Skeletal muscle satellite cell (primary cell): Measurements from ENCODE around the gene HOXA5.
A peak's percentile ranks its signal among the peaks of the same experiment; 100 is the strongest.

Source experiments
- H3K27me3 ChIP-seq: 2 replicates; pipeline ENCODE4 v1.7.0; 2013; ENCODE audit warnings: low read length; ENCODE audit not compliant: control insufficient read depth, insufficient read depth
- H3K36me3 ChIP-seq: 2 replicates; pipeline ENCODE4 v1.7.0; 2013; ENCODE audit warnings: mild to moderate bottlenecking, control low read depth, low read length; ENCODE audit not compliant: insufficient read depth
- H3K4me1 ChIP-seq: 2 replicates; pipeline ENCODE4 v1.7.0; 2013; ENCODE audit warnings: low read length; ENCODE audit not compliant: control insufficient read depth, insufficient read depth
- H3K4me2 ChIP-seq: 2 replicates; pipeline ENCODE4 v1.7.0; 2013; ENCODE audit warnings: mild to moderate bottlenecking, low read length
- H3K4me3 ChIP-seq: 2 replicates; pipeline ENCODE4 v1.7.0; 2013; ENCODE audit warnings: low read length
- H3K9ac ChIP-seq: 2 replicates; pipeline ENCODE4 v1.7.0; 2013; ENCODE audit warnings: mild to moderate bottlenecking, low read depth, low read length, moderate library complexity
- H3K9me3 ChIP-seq: replicated peaks from 2 replicates; pipeline ENCODE4 v1.7.0; 2013; ENCODE audit warnings: mild to moderate bottlenecking, control low read depth, low read length

Gene HOXA5

DNA sequence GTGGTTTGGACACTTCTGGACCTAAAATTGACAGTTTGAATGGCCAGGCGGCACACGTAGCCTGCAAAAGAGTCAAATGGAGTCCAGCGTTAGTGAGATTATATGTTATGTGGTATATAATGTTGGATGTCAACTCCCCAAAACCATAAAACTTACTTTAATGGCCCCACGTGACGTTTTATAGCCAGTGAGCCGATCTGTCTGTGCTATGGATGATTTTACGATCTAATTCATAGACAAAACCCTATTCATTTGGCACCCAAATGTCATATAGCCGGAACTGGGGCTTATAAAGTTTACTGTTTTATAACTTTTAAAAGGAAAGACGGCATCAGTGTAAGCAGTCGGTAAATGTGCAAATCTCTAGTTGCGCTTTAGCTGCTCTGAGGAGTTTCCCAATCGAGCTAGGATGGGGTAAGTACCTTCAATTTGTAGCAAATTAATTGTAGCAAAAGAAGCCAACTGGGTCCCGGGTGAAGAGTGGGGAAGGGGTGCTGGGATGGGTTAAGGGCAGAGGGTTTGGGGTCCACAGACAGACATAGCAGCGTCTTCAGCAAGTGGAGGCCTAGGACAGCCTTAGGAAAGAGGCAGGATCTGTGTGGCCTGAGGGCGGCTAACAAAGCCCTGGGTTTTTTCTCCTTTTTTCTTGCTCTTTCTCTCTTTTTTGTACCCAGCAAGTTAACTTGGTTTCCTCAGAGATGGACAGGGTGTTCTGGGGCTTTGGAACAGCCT, 3.2 kb downstream of the HOXA5 start:
- Histone ChIP-seq H3K27me3 (no peaks in the 10 kb centered on the region), H3K4me2 (no peak overlapping the region), H3K36me3 (peaks cover 38% of the 10 kb centered on the region), H3K4me3 (no peak overlapping the region), H3K9me3 (no peaks in the 10 kb centered on the region), H3K9ac (no peak overlapping the region), H3K4me1 (peaks cover 23% of the 10 kb centered on the region)

DNA sequence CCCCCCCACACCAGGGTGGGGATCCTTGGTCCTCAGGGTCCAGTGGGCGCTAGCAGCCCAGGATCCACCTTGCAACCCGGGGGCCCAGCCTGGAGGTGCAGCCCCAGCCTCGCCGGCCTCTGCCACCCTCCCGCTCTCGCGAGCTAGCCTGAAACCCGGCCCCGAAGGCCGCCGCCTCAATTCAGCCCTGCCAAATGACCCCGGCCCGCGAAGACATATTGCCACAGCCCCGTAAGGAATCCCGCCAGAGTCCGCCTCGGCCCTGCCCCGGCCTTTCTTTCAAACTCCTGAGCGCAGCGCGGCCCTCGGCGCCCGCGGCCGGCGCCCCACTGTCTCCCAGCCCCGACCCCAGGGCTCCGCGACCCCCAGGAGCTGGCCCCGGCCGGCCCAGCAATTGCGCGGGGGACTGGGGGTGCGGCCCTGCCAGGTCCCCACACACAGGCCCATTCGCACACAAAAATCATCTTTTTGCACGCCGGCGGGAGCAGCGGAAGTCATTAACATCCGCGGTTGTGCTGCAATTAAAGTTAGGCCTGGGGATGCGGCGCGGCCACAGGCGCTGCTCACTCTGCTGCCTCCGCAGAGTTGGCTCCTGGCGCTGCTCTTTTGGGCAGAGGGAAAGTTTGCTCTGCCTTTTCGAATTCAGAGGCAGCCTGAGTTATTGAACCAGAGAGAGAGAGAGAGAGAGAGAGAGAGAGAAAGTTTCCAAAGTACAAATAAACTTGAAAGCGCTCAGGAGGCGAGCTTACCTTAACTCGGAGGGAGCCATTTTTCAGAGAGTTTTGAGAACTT, 4.0 kb downstream of the HOXA5 start:
- H3K27me3 ChIP-seq: no peaks in the 10 kb centered on the region
- no peaks in the 10 kb centered on the region for H3K9me3 ChIP-seq
- no peak overlapping the region for H3K4me3 ChIP-seq
- H3K4me2 ChIP-seq: no peak overlapping the region
- peaks cover 31% of the 10 kb centered on the region for H3K36me3 ChIP-seq
- H3K9ac ChIP-seq: no peak overlapping the region
- H3K4me1 ChIP-seq: peaks cover 30% of the 10 kb centered on the region

DNA sequence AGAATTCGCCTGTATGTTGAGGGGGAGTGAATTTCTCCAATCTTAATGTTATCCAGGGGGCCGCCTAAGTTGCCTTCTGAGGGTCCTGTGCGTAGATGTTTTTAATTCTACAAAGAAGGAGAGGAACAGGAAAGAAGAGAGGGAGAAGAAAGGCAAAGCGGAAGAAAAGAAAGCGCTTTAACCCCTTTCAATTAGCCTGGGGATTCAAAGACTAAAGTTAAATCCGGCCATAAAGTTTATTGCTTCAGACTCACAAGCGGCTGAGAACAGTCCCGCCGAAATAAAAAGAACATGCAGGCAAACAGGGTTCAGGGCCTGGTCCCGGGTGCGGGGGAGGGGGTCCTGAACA, 4.5 kb downstream of the HOXA5 start:
- Histone ChIP-seq H3K4me2 (no peak overlapping the region), H3K27me3 (no peaks in the 10 kb centered on the region), H3K9me3 (no peaks in the 10 kb centered on the region), H3K9ac (no peak overlapping the region), H3K36me3 (peaks cover 26% of the 10 kb centered on the region), H3K4me3 (no peak overlapping the region), H3K4me1 (peaks cover 35% of the 10 kb centered on the region)

DNA sequence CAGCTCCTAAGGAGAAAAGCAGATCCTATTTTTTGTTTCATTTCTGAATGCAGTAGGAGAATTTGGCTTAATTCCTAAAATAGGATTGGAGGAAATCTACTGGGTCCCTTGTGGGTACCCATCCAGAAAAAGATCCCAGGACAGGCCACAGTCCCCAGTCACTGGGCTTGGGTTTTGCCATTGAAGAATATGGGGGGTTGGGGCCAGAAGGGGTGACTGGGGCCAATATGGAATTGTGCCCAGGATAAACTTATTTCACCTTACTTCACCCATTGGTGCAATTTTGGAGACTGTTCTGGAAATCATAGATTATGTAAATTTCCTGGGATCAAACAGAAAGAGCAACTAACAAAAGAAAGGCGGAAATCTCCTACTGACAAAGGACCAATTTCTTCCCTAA, 5.0 kb downstream of the HOXA5 start:
- H3K9me3 ChIP-seq: no peaks in the 10 kb centered on the region
- H3K27me3 ChIP-seq: no peaks in the 10 kb centered on the region
- H3K4me2 ChIP-seq: no peak overlapping the region
- H3K4me1 ChIP-seq: peaks cover 39% of the 10 kb centered on the region
- no peak overlapping the region for H3K9ac ChIP-seq
- H3K4me3 ChIP-seq: no peak overlapping the region
- peaks cover 24% of the 10 kb centered on the region for H3K36me3 ChIP-seq

DNA sequence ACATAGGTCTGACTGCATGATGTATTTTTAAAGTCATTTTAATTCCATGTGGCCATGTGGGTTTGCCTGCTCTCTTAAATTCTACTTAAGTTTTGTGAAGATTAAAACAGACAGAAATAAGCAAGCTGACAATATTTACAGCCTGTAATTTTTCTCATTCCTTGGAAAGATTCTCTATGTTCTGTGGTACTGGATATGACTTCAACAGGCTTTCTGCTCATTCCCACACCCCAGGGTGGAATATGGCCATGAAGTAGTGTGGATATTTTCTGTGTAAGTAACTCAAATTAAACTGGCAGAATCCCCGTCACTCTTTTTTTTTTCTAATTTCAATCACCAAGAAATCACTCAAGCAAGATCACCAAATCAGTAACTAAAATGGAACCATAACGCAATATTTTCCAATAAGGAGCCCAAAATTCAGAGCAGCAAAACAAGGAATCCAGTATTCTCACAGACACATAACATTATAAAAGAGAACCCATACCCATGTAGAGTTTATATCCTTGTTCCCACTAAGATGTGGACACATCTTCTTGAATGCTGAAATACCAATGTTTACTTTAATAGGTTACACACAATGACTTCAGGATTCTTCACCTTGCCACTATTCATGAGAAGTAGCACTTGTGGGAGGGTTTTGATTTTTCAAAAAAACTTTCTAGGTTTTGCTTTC, 5.7 kb downstream of the HOXA5 start:
- Histone ChIP-seq H3K36me3 (peaks cover 24% of the 10 kb centered on the region), H3K9me3 (no peaks in the 10 kb centered on the region), H3K4me1 (peaks cover 39% of the 10 kb centered on the region), H3K27me3 (no peaks in the 10 kb centered on the region), H3K9ac (no peak overlapping the region), H3K4me2 (no peak overlapping the region), H3K4me3 (no peak overlapping the region)

DNA sequence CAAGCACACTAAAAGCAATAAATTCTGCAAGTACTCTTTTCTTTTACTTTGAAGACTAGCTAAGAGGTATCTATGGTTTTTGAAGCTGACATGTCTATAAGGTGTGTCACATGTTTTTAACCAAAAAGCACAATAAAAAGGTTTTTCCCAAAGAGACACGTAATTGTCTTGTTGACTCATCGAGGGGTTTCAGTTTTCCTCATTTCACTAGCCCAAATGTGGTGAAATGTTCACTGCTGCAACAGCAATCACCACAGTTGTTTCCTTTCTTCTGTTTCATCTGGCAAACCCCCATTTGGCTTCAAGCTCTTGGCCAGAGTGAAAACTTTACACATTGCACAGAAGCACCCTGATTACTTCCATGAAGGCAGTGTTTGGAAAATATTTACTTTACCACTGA, 9.1 kb downstream of the HOXA5 start:
- Histone ChIP-seq H3K4me1 (peaks cover 52% of the 10 kb centered on the region), H3K27me3 (no peaks in the 10 kb centered on the region)

DNA sequence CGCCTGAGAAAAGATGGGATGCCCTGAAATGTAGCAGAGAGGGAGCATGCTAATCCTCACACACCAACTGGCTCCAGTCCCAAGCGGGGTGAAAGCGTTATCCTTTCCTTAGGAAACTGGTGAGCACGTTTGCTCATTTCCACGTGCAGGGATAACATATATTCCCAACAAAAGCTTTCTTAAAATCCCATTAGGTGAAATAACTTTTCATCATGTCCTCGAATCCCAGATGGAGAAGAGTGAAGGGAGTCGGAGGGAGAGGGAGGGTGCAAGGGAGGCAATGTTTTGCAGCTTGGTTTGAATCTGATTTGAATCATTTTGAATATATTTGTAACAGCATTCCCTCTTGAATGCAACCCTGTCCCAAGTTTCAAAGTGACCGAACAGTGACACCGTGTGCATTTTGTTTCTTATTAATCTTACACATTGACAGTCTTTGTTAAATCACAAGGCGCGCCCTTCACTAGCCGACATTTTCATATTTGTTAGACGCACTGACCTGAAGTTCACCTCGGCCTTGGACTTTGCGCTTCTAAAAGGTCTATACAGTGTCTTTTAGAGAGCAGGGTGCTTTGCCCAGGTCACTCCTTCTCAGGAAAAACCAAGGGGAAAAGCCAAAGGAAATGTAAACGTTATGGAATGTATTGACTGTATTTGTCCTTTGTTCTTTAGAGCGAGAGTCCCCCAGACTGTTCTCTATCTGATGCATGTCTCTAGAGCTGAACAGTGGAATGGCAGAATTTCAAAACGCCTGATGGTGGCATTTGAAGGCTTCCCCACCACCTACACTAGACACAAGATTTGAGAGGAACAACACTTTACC, 9.9 kb downstream of the HOXA5 start:
- Histone ChIP-seq H3K4me3 (no peak overlapping the region), H3K36me3 (peaks cover 6% of the 10 kb centered on the region), H3K9me3 (no peaks in the 10 kb centered on the region), H3K9ac (peak overlapping the region; percentile 28), H3K4me2 (peak overlapping the region; percentile 63), H3K4me1 (peaks cover 55% of the 10 kb centered on the region), H3K27me3 (no peaks in the 10 kb centered on the region)

More for the DNA sequence above, 9.1 kb downstream of the HOXA5 start:
- H3K4me3 ChIP-seq: no peak overlapping the region
- no peaks in the 10 kb centered on the region for H3K9me3 ChIP-seq
- H3K9ac ChIP-seq: peak overlapping the region; percentile 28
- H3K4me2 ChIP-seq: peak overlapping the region; percentile 63
- peaks cover 2% of the 10 kb centered on the region for H3K36me3 ChIP-seq

DNA sequence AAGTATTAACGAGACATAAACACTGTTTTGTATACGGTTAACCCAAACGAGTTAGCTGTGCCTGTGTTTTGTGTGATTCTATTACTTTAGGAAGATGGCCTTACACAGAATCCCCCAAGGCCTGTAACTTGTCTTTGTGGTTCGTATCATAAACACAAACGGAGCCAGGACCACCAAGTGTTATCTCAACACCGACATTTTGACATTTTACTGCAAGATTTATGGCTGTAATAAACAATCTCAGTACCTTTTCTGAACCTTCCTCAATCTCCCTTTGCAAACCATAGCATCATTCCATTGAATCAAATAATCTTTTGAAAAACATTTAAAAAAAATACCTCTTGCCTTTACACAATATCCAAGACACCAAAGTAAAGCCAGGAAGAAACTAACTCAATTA, 10.5 kb downstream of the HOXA5 start:
- no peaks in the 10 kb centered on the region for H3K9me3 ChIP-seq
- no peak overlapping the region for H3K9ac ChIP-seq
- no peaks in the 10 kb centered on the region for H3K27me3 ChIP-seq
- H3K4me2 ChIP-seq: no peak overlapping the region
- H3K4me1 ChIP-seq: peaks cover 55% of the 10 kb centered on the region
- H3K4me3 ChIP-seq: no peak overlapping the region
- H3K36me3 ChIP-seq: peaks cover 6% of the 10 kb centered on the region

DNA sequence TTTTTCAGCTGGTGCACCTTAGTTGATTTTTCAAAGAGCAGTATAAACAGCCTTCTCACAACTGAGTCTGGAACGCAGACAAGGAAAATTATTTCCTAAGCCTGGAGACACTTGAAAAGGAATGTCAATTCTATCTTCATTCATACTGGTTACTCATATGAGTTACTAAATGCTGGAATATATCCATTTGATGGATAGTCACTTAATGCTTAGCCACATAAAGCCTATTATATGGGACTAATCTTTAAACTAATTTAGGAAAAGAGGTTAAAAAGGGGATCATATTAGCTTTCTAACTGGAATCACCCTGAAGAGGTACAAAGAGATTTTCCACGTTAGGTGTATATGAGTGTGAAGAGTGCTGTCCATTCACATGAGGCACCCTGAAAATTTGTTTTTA, 11.3 kb downstream of the HOXA5 start:
- Histone ChIP-seq H3K4me1 (peaks cover 50% of the 10 kb centered on the region), H3K9me3 (no peaks in the 10 kb centered on the region), H3K4me2 (no peak overlapping the region), H3K36me3 (peaks cover 6% of the 10 kb centered on the region), H3K27me3 (no peaks in the 10 kb centered on the region), H3K9ac (no peak overlapping the region), H3K4me3 (no peak overlapping the region)

DNA sequence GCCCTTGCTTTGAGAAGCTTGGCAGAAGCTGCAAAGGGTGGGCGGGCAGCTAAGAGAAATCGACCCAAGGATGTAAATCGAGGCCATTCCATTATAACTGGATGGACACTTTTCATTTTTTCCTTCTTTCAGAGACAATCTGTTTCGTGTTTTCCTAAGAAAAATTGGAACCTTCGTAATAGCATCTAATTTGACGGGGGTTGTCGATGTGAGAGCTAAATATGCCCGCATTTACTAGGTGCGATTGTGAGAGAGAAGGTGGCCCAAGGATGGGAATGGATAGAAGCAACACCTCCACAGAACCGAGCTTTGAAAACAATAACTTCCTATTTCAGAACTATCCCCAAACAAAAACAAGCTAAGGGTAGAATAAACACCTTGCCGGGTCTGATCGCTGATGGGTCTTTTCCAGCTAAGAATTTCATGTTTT, 12.1 kb downstream of the HOXA5 start:
- Histone ChIP-seq H3K4me1 (peaks cover 42% of the 10 kb centered on the region), H3K4me2 (peak overlapping the region; percentile 95), H3K27me3 (no peaks in the 10 kb centered on the region), H3K9me3 (no peaks in the 10 kb centered on the region), H3K36me3 (peaks cover 6% of the 10 kb centered on the region), H3K9ac (peak overlapping the region; percentile 93), H3K4me3 (peak overlapping the region; percentile 91)
